Muscle of leg (tissue), 11 donors: Measurements from ENCODE around the gene CBR4. TPM values are rescaled to one million over a fixed set of nuclear protein-coding genes. Genes with fewer than 3 reads are reported as not detected.
"Not testable (repeated sequence)": the region's sequence is repeated elsewhere in the genome, so short reads cannot be mapped to it uniquely, and the experiment has no call there.

Source experiments
- DNase-seq: peaks from one replicate; pipeline ENCODE4 v3.0.0; 2013
- H3K27ac ChIP-seq: one replicate; pipeline ENCODE4 v1.5.1; 2013; ENCODE audit warnings: mild to moderate bottlenecking, low read length, control low read depth
- H3K27me3 ChIP-seq: one replicate; pipeline ENCODE4 v1.6.1; 2013; ENCODE audit warnings: low read length; ENCODE audit not compliant: control insufficient read depth, insufficient read depth
- H3K36me3 ChIP-seq: one replicate; pipeline ENCODE4 v1.6.1; 2013; ENCODE audit warnings: low read length; ENCODE audit not compliant: control insufficient read depth, insufficient read depth
- H3K4me1 ChIP-seq: one replicate; pipeline ENCODE4 v1.6.1; 2013; ENCODE audit warnings: low read length; ENCODE audit not compliant: control insufficient read depth, insufficient read depth
- H3K4me3 ChIP-seq: one replicate; pipeline ENCODE4 v1.5.1; 2013; ENCODE audit warnings: low read length, control low read depth
- H3K9me3 ChIP-seq: replicated peaks from 2 replicates; pipeline ENCODE4 v1.6.1; 2013; ENCODE audit warnings: low read depth, low read length; ENCODE audit not compliant: control insufficient read depth
- WGBS: methylation state at CpG from one replicate; pipeline ENCODE4 v1.1.5; 2013; ENCODE audit warnings: missing lambda C conversion rate; ENCODE audit not compliant: insufficient coverage; 5-methylcytosine and 5-hydroxymethylcytosine counted together
- polyA plus RNA-seq, 8 donors: library from polyadenylated mRNA; unstranded; fragments of 120-200 nt; gene quantifications; one replicate each; pipeline versions ENCODE4 v1.2.1 to v1.2.3, GENCODE V29; 2013; ENCODE audit warnings: inconsistent platforms in 1 of 8, low replicate concordance in 1 of 8; ENCODE audit not compliant: insufficient read length in 8 of 8, insufficient read depth in 1 of 8
- total RNA-seq: library from RNA; stranded (reverse); fragments of 120-200 nt; gene quantifications from one replicate; pipeline ENCODE4 v1.2.4, GENCODE V29; 2013

The CBR4 gene
- total and polyA plus RNA-seq, 9 donors, result 14.1 to 23.9 (median 18.3) TPM

- H3K4me3 ChIP-seq, H3K9me3 ChIP-seq, H3K27ac ChIP-seq, H3K27me3 ChIP-seq, DNase-seq, H3K36me3 ChIP-seq, H3K4me1 ChIP-seq: not testable (repeated sequence)
- WGBS, result 87% methylated on average over 25 of the region's 35 CpGs
These were observed 26.0 kb upstream of the CBR4 start for GRCh38 chr4:169035871-169036620.

- Histone ChIP-seq H3K4me1 (peaks cover 3% of the 10 kb centered on the region), H3K27ac (no peak overlapping the region), H3K9me3 (no peaks in the 10 kb centered on the region), H3K27me3 (no peaks in the 10 kb centered on the region), H3K36me3 (no peaks in the 10 kb centered on the region), H3K4me3 (no peak overlapping the region)
- no peak for DNase-seq
- WGBS, result 80% methylated on average over 1 of the region's 6 CpGs
These were observed 23.6 kb upstream of the CBR4 start for GRCh38 chr4:169033660-169034059.

- Histone ChIP-seq H3K4me3 (no peak overlapping the region), H3K27me3 (no peaks in the 10 kb centered on the region), H3K36me3 (no peaks in the 10 kb centered on the region), H3K27ac (no peak overlapping the region), H3K9me3 (no peaks in the 10 kb centered on the region), H3K4me1 (peaks cover 2% of the 10 kb centered on the region)
- DNase-seq, result no peak
- WGBS, result 93% methylated on average over 3 of the region's 5 CpGs
These were observed 23.0 kb upstream of the CBR4 start for GRCh38 chr4:169032883-169033645.

- Histone ChIP-seq H3K27ac (no peak overlapping the region), H3K4me1 (peaks cover 1% of the 10 kb centered on the region)
- DNase-seq, result no peak
These were observed 22.1 kb upstream of the CBR4 start for GRCh38 chr4:169032194-169032593.

GRCh38 chr4:169031392-169031791, 21.3 kb upstream of the CBR4 start:
- 93% methylated on average over 13 of the region's 15 CpGs for WGBS
- H3K36me3 ChIP-seq, result no peaks in the 10 kb centered on the region
- H3K27me3 ChIP-seq, result no peaks in the 10 kb centered on the region
- H3K4me1 ChIP-seq, result no peaks in the 10 kb centered on the region
- no peak overlapping the region for H3K27ac ChIP-seq
- DNase-seq, result no peak
- no peak overlapping the region for H3K4me3 ChIP-seq
- peaks cover 3% of the 10 kb centered on the region for H3K9me3 ChIP-seq

More at GRCh38 chr4:169032194-169032593, 22.1 kb upstream of the CBR4 start:
- no peak overlapping the region for H3K4me3 ChIP-seq
- no peaks in the 10 kb centered on the region for H3K27me3 ChIP-seq
- H3K9me3 ChIP-seq, result peaks cover 3% of the 10 kb centered on the region
- H3K36me3 ChIP-seq, result no peaks in the 10 kb centered on the region

GRCh38 chr4:169030562-169030982, 20.5 kb upstream of the CBR4 start:
- H3K4me3 ChIP-seq, result no peak overlapping the region
- peaks cover 3% of the 10 kb centered on the region for H3K9me3 ChIP-seq
- H3K36me3 ChIP-seq, result no peaks in the 10 kb centered on the region
- DNase-seq, result no peak
- WGBS, result 40% methylated on average over 1 of the region's 6 CpGs
- H3K27me3 ChIP-seq, result no peaks in the 10 kb centered on the region
- H3K4me1 ChIP-seq, result no peaks in the 10 kb centered on the region
- no peak overlapping the region for H3K27ac ChIP-seq

- H3K36me3 ChIP-seq, result no peaks in the 10 kb centered on the region
- no peaks in the 10 kb centered on the region for H3K27me3 ChIP-seq
- H3K9me3 ChIP-seq, result peaks cover 3% of the 10 kb centered on the region
- no CpG with 5 or more reads among the region's 4 CpGs for WGBS
- DNase-seq, result no peak
- no peaks in the 10 kb centered on the region for H3K4me1 ChIP-seq
- H3K4me3 ChIP-seq, result no peak overlapping the region
- no peak overlapping the region for H3K27ac ChIP-seq
These were observed 19.9 kb upstream of the CBR4 start for GRCh38 chr4:169029947-169030346.

GRCh38 chr4:169027663-169028062, 17.6 kb upstream of the CBR4 start:
- Histone ChIP-seq H3K4me3 (no peak overlapping the region), H3K27ac (no peak overlapping the region), H3K36me3 (no peaks in the 10 kb centered on the region), H3K9me3 (peaks cover 3% of the 10 kb centered on the region), H3K27me3 (no peaks in the 10 kb centered on the region), H3K4me1 (no peaks in the 10 kb centered on the region)
- no peak for DNase-seq
- 100% methylated on average over 2 of the region's 3 CpGs for WGBS

GRCh38 chr4:169025184-169025583, 15.1 kb upstream of the CBR4 start:
- Histone ChIP-seq H3K9me3 (peaks cover 3% of the 10 kb centered on the region), H3K27ac (no peak overlapping the region), H3K4me3 (no peak overlapping the region), H3K27me3 (no peaks in the 10 kb centered on the region), H3K36me3 (no peaks in the 10 kb centered on the region), H3K4me1 (no peaks in the 10 kb centered on the region)
- DNase-seq, result no peak
- no CpG with 5 or more reads among the region's 1 CpG for WGBS

GRCh38 chr4:169024762-169025161, 14.7 kb upstream of the CBR4 start:
- no peak overlapping the region for H3K27ac ChIP-seq
- peak; percentile 78 for DNase-seq
- H3K4me1 ChIP-seq, result no peaks in the 10 kb centered on the region
- no peak overlapping the region for H3K4me3 ChIP-seq
- no peaks in the 10 kb centered on the region for H3K36me3 ChIP-seq
- no CpG with 5 or more reads among the region's 2 CpGs for WGBS
- H3K9me3 ChIP-seq, result peaks cover 3% of the 10 kb centered on the region
- H3K27me3 ChIP-seq, result no peaks in the 10 kb centered on the region
